Hepatocyte (in vitro differentiated cells): ENCODE measurements around the gene MDP1.

Experiments
- CTCF ChIP-seq: fragments of 200-600 bp; sonication (generic); IDR thresholded peaks from 2 replicates; pipeline ENCODE4 v1.5.1; 2016; ENCODE audit warnings: antibody characterized with exemption, mild to moderate bottlenecking; ENCODE audit not compliant: poor library complexity
- EZH2 ChIP-seq: fragments of 200-600 bp; sonication (generic); IDR thresholded peaks from 2 replicates; pipeline ENCODE4 v1.6.1; 2016; ENCODE audit warnings: antibody characterized with exemption, mild to moderate bottlenecking, borderline replicate concordance
- EZH2phosphoT487 ChIP-seq: fragments of 200-600 bp; sonication (generic); IDR thresholded peaks from one replicate; pipeline ENCODE4 v1.6.1; 2018; ENCODE audit warnings: antibody characterized with exemption, mild to moderate bottlenecking, low read depth, moderate library complexity; ENCODE audit not compliant: unreplicated experiment, severe bottlenecking

- TF ChIP-seq CTCF: no peak
- no peak for TF ChIP-seq EZH2
- TF ChIP-seq EZH2phosphoT487: no peak
Measured at GRCh38 chr14:24233538-24233866, 17.6 kb upstream of the MDP1 start.
